ENCODE data around the gene SPDYA. TPM values are rescaled to one million over a fixed set of nuclear protein-coding genes. Genes with fewer than 3 reads are reported as not detected.

The SPDYA gene
- total RNA-seq, 4 donors from 2014 or later: 0.63 to 4.2 (median 1.9) TPM; not detected in 1

DNA sequence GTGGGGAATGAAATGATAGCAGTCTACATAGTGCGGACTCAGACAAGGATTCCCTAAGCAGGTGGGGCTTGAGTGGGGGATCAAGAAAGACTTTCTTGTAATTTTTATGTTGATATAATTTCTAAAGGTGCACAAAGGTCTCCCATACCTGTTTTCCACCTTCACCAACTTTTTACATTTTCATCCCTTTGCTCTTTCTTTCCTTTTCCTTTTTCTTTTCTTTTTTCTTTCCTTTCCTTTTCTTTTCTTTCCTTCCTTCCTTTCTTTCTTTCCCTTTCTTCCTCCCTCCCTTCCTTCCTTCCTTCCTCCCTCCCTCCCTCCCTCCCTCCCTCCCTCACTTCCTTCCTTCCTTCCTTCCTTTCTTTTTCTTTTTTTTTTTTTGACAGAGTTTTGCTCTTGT lies 69.6 kb downstream of the SPDYA start:
- TF ChIP-seq, protein P1, sequence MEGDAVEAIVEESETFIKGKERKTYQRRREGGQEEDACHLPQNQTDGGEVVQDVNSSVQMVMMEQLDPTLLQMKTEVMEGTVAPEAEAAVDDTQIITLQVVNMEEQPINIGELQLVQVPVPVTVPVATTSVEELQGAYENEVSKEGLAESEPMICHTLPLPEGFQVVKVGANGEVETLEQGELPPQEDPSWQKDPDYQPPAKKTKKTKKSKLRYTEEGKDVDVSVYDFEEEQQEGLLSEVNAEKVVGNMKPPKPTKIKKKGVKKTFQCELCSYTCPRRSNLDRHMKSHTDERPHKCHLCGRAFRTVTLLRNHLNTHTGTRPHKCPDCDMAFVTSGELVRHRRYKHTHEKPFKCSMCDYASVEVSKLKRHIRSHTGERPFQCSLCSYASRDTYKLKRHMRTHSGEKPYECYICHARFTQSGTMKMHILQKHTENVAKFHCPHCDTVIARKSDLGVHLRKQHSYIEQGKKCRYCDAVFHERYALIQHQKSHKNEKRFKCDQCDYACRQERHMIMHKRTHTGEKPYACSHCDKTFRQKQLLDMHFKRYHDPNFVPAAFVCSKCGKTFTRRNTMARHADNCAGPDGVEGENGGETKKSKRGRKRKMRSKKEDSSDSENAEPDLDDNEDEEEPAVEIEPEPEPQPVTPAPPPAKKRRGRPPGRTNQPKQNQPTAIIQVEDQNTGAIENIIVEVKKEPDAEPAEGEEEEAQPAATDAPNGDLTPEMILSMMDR (IDR thresholded peaks at IDR 0.05): no peak
- ATAC-seq (ENCODE audit: low FRiP score) (no peak), DNase-seq (ENCODE audit: low spot score) (no peak)

DNA sequence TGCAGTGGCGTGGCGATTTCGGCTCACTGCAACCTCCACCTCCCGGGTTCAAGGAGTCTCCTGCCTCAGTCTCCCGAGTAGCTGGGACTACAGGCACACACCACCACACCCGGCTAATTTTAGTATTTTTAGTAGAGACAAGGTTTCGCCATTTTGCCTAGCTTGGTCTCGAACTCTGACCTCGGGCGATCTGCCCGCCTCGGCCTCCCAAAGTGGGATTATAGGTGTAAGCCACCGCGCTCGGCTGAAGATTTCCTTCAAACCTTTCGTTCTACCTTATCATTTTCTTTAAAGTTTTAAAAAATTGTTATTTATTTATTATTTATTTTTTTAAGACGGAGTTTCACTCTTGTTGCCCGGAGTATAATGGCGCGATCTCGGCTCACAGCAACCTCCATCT lies 82.9 kb downstream of the SPDYA start:
- ATAC-seq (ENCODE audit: low FRiP score) (no peak), DNase-seq (ENCODE audit: low spot score) (no peak)
- TF ChIP-seq, protein P1 (IDR thresholded peaks at IDR 0.05): no peak

DNA sequence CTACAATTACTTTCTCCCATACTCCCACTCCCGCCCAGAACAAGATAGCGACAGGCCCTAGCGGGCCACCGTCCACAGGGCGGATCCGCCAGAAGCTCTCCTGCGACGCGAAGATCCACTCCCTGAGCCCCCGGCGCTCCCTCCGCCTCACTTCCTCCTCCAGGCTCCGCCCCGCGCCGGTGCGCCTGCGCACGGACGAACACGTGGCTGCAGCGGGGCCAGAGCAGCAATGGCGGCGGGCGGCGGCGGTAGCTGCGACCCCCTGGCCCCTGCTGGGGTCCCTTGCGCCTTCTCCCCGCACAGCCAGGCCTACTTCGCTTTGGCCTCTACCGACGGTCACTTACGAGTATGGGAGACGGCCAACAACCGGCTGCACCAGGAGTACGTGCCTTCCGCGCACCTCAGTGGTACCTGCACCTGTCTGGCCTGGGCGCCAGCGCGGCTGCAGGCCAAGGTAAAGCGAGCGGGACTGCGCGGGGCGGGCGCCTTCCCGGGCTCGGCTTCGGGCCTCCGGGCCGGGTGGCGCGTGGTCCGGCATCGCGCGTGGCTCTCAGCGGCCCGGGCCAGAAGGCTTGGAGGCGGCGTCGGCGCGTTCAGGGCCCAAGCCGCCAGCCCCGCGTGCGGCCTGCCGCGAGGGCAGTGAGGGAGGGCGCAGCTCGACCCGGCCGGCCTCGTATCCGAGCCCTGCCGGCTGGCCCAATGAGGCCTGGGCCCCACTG lies 84.0 kb downstream of the SPDYA start, which contains the start of gene WDR43:
TSS of gene WDR43 (plus strand) at position 198 of the 719 bp plus-strand sequence. CDS start at position 230, 32 bp downstream.
- TF ChIP-seq, protein P1 (IDR thresholded peaks at IDR 0.05): no peak
- ATAC-seq (ENCODE audit: low FRiP score) (peak; percentile 96), DNase-seq (ENCODE audit: low spot score) (peak; percentile 85)

DNA sequence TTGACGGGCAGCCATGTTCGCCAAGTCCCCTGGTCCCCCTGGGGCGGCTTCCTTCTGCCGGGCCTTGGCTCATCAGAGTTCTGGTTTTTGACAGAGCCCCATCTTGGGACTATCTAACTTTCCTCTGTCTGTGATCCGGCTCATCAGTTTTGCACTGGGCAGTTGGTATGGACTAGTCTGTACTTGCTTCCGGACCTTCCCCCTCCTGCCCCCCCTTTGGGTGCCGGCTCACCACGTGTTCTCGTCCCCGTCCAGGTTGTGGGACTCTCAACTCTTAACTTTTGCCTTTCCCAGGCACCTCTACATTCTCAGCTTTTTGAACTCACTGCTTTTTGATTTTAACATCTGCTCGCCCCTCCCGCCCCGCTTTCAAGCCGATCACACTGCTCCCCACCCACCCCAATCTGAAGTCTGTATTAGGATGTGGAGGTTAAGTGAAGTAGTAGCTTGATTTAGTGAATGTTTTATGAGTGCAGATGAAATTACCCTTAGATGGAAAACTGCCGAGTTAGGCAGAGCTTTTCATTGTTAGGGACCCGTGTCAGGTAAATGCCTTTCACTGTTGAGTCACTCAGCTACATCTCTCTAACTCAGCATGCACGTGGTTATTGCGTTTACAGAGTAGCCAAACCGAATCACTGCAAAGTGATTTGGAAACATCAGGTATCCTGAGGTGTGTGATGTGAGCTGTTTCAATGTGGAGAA lies 84.7 kb downstream of the SPDYA start:
- peak; percentile 48 for ATAC-seq (ENCODE audit: low FRiP score)

DNA sequence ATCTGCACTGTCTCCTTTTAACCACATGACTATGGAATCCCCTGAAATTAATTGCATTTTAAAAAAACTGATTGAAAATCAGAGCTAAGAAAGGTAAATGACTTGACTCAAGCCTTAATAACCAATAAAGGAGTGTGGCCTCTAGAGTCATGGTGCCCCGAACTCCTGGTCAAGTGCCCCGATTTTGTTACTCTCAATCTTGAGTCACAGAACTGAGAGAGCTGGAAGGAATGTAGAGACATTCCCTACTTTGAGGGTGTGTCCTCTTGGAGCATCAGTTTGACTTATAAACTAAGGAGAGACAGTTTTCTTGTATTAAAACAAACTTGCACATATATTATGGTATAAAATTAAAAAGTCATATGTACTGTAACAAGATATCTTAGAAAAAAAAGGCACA lies 86.3 kb downstream of the SPDYA start:
- ATAC-seq (ENCODE audit: low FRiP score): no peak
- no peak for DNase-seq (ENCODE audit: low spot score)
- TF ChIP-seq, protein P1 (IDR thresholded peaks at IDR 0.05): no peak

More for the DNA sequence above, 84.7 kb downstream of the SPDYA start:
- peak; percentile 46 for DNase-seq (ENCODE audit: low spot score)
- TF ChIP-seq, protein P1 (IDR thresholded peaks at IDR 0.05): no peak

DNA sequence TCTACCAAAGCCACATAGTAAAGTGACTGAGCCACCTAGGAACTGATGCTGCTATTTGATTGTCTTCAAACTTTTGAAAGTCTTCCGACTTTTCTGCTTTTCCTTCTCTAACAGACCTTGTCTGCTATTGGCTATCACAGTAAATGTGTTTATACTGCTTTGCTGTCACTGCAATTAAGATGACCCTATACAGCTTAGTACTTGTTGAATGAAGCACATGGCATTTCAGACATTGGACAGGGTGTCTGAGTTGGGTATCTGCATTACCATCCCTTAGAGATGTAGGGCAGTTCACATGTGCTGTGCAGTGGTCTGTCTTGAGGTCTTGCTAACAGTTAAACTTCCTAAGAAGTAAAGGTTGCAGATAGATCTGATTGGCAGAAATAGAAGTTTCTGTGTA lies 87.4 kb downstream of the SPDYA start:
- DNase-seq (ENCODE audit: low spot score) (no peak), ATAC-seq (ENCODE audit: low FRiP score) (no peak)
- TF ChIP-seq, protein P1 (IDR thresholded peaks at IDR 0.05): no peak

Other genes starting within 250 kb of the SPDYA start
- gene PPP1CB, start 59.0 kb upstream of the SPDYA start, total RNA-seq: 100 to 1,000 TPM; 139 to 262 (median 176) TPM
- 10 to 100 TPM in 1 of 4 donors, 1 to 10 TPM in 3; 5.7 to 11.7 (median 8.8) TPM for gene TRMT61B, start 59.5 kb downstream of the SPDYA start, total RNA-seq
- gene WDR43, start 83.8 kb downstream of the SPDYA start, total RNA-seq: 100 to 1,000 TPM in 1 of 4 donors, 10 to 100 TPM in 3; 41.6 to 156 (median 68.3) TPM
- gene TOGARAM2, start 170.5 kb downstream of the SPDYA start, total RNA-seq: 10 to 100 TPM in 1 of 4 donors, 1 to 10 TPM in 1, under 1 TPM in 2; 0.19 to 10.4 (median 0.96) TPM

Data from omental fat pad (tissue), 4 donors.